Stimulated activated effector memory CD8-positive, alpha-beta T cell treated with anti-CD3 and anti-CD28 coated beads, Interleukin-12 subunit alpha, Interleukin-12 subunit beta, amount 100 ng/mL, for 72 hours (primary cell): ENCODE measurements around the gene SLC25A45.

Experiments used
- ATAC-seq: fragments of 150-1000 bp; cut with Tn5 transposase; 2 replicates; pipeline ENCODE4 v1.10.0; 2021
- DNase-seq, 2 donors: peaks; one replicate each; pipeline ENCODE4 v3.0.0; 2021 to 2022; ENCODE audit warnings: low spot score in 2 of 2
- H3K27ac Mint-ChIP-seq: one replicate; pipeline ENCODE4 v1.8.0; 2022; ENCODE audit warnings: mild to moderate bottlenecking, mixed read lengths
- H3K36me3 Mint-ChIP-seq: one replicate; pipeline ENCODE4 v1.8.0; 2022; ENCODE audit warnings: mild to moderate bottlenecking, mixed read lengths
- H3K4me1 Mint-ChIP-seq: one replicate; pipeline ENCODE4 v1.8.0; 2022; ENCODE audit warnings: mixed read lengths
- H3K4me3 Mint-ChIP-seq: one replicate; pipeline ENCODE4 v1.8.0; 2022; ENCODE audit warnings: mild to moderate bottlenecking, mixed read lengths
- H3K9me3 Mint-ChIP-seq: one replicate; pipeline ENCODE4 v1.8.0; 2022; ENCODE audit warnings: mixed read lengths

Gene SLC25A45

GRCh38 chr11:65424205-65425104 is 42.0 kb upstream of the SLC25A45 start:
- Mint-ChIP-seq H3K4me3 (peak overlapping the region; percentile 96), H3K4me1 (peaks cover 74% of the 10 kb centered on the region), H3K9me3 (no peaks in the 10 kb centered on the region), H3K36me3 (peaks cover 100% of the 10 kb centered on the region), H3K27ac (peak overlapping the region; percentile 100)
- DNase-seq (peak; percentile 61 to 90), ATAC-seq (peak; percentile 5)

- peaks cover 75% of the 10 kb centered on the region for H3K4me1 Mint-ChIP-seq
- peak overlapping the region; percentile 96 for H3K4me3 Mint-ChIP-seq
- peak overlapping the region; percentile 100 for H3K27ac Mint-ChIP-seq
- ATAC-seq (no peak), DNase-seq (peak in 1 of 2 donors; percentile 79)
- H3K36me3 Mint-ChIP-seq: peaks cover 100% of the 10 kb centered on the region
- no peaks in the 10 kb centered on the region for H3K9me3 Mint-ChIP-seq
Observed at GRCh38 chr11:65423516-65424204, 41.2 kb upstream of the SLC25A45 start.

DNA sequence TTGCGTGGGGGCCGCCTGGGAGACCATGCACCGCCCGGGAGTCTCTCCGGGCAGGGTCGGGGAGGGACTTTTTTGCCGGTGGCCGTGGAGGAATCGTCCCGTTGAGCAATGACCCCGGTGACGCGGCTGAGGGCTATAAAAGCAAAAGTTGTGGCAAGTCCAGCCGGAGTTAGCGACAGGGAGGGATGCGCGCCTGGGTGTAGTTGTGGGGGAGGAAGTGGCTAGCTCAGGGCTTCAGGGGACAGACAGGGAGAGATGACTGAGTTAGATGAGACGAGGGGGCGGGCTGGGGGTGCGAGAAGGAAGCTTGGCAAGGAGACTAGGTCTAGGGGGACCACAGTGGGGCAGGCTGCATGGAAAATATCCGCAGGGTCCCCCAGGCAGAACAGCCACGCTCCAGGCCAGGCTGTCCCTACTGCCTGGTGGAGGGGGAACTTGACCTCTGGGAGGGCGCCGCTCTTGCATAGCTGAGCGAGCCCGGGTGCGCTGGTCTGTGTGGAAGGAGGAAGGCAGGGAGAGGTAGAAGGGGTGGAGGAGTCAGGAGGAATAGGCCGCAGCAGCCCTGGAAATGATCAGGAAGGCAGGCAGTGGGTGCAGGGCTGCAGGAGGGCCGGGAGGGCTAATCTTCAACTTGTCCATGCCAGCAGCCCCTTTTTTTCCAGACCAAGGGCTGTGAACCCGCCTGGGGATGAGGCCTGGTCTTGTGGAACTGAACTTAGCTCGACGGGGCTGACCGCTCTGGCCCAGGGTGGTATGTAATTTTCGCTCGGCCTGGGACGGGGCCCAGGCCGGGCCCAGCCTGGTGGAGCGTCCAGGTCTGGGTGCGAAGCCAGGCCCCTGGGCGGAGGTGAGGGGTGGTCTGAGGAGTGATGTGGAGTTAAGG is 40.4 kb upstream of the SLC25A45 start, which contains the start of gene NEAT1:
Gene NEAT1, plus strand, starts transcription at position 166 of the 883 bp plus-strand sequence.
- Mint-ChIP-seq H3K4me1 (peaks cover 76% of the 10 kb centered on the region), H3K36me3 (peaks cover 100% of the 10 kb centered on the region), H3K4me3 (peak within 1 kb of the TSS; percentile 96), H3K9me3 (no peaks in the 10 kb centered on the region), H3K27ac (peak within 1 kb of the TSS; percentile 100)
- ATAC-seq (peak; percentile 22), DNase-seq (peak; percentile 99 to 100)

DNA sequence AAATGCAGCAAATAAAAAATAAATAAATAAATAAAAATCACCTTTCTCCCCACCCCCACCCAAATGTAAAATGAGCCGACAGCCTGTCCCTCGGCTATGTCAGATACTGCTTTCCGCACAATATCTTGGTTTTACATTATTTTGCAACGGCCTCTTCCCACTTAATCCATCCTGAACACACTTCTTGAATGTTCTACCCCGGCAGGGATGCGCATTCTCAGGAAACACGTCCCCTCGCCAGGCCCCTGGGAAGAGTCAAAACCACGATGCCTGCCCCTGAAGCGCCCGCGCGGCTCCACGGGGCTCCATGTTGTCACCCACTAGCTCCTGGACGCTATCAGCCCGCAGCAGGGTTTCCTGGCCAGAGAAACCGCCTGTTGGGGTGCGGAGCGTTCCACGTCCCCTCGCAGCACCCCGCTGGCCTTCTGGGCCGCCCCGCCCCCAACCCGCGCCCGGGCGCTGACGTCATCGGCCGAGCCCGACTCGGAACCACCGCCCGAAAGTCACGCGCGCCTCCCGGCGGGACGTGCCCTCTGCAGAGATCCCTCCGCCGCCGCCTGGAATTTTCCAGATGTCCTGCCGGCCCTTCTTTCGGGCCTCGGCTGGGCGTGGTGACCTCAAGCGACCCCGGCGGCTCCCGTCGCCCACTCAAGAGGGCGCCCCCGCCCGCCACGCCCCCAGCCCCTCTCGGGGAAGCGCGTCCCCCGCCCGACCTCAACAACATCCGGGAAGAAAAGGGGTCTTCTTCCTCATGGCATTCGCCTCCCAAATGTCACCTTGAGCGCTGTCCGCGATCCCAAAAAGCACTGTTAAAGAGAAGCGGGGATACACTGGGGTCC is 39.6 kb upstream of the SLC25A45 start:
- Mint-ChIP-seq H3K9me3 (no peaks in the 10 kb centered on the region), H3K4me1 (peaks cover 76% of the 10 kb centered on the region), H3K27ac (peak overlapping the region; percentile 100), H3K36me3 (peaks cover 100% of the 10 kb centered on the region), H3K4me3 (peak overlapping the region; percentile 96)
- peak; percentile 9 for ATAC-seq
- DNase-seq: peak; percentile 97 to 99

DNA sequence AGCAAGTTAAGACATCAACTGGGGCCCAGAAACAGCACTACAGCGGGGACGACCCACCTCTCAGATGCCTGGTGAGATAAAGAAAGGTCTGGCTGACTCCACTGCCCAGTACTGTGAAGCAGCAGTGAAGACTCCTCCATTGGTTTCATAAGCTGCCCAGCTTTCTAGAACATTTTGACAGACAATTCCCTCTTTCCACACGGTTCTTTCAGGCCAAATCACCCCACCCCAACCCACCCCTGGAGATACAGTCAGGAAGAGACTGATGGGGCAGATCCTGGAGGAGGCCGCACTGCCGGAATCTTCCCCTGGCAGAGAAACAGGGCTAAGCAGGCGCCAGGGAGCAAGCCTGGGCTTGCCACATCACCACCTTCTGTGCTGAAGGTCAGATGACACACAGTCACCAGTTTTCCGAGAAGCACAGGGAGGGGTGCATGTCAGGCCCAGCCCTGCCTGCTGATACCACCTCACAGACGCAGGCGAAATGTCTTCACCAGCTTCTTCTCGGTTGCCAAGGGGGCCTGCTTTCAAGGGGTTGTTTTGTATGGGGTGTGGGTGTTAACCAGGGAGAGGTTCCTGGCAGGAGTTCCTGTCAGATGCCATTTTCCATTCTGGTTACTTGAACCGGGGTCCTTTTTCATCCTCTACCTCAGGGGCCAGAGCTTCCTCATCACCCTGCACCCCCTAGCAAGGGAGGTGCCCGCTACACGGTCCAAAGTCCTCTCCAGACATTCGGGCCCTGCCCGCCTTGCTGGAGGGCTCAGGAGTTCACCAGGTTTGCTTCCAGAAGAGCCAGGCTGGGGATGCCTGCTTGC is 38.7 kb upstream of the SLC25A45 start:
- H3K36me3 Mint-ChIP-seq: peaks cover 94% of the 10 kb centered on the region
- H3K27ac Mint-ChIP-seq: peak overlapping the region; percentile 100
- peak; percentile 57 for ATAC-seq
- H3K4me3 Mint-ChIP-seq: peak overlapping the region; percentile 96
- H3K9me3 Mint-ChIP-seq: no peaks in the 10 kb centered on the region
- H3K4me1 Mint-ChIP-seq: peaks cover 74% of the 10 kb centered on the region
- peak; percentile 76 to 95 for DNase-seq

DNA sequence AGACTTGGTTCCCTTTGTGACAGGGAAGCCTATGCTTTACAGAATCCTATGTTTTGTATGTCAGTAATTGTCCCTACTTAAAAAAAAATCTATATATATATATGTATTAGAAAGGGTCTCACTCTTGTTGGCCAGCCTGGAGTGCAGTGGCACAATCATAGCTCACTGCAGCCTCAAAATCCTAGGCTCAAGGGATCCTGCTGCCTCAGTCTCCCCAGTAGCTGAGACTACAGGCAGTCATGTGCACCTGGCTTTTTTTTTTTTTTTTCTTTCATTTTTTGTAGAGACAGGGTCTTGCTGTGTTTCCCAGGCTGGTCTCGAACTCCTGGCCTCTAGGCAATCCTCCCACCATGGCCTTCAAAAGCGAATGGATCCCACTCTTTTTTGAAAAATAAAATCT is 38.1 kb upstream of the SLC25A45 start:
- Mint-ChIP-seq H3K4me3 (peak overlapping the region; percentile 96), H3K9me3 (no peaks in the 10 kb centered on the region), H3K36me3 (peaks cover 87% of the 10 kb centered on the region), H3K4me1 (peaks cover 75% of the 10 kb centered on the region), H3K27ac (peak overlapping the region; percentile 100)
- no peak for DNase-seq
- ATAC-seq: no peak

DNA sequence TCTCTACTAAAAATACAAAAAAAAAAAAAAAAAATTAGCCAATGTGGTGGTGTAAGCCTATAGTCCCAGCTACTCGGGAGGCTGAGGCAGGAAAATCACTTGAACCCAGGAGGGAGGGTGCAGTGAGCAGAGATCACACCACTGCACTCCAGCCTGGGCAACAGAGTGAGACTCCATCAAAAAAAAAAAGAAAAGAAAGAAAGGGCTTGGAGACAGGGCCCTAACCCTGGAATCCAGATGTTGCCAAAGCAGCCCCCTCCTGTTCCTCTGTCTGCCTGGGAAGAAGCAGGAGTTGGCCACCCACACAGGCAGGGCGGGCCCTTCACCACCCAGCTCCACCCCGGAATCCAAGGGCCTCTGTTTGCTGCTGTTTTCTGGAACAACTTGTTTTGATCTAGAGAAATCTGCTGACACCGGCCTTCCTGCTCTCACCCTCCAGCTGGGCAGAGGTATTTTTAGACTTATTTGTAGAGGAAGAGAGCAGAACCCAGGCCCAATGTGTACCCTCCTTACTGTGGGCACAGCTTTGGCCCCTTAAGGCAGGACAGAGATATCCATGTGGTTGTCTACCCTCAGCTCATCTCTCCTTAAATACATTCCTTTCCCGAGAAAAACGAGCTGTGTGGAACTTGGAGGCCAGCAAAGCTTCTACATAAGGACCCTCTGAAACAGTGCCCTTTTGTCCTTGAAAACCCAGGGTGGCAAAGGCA is 37.5 kb upstream of the SLC25A45 start:
- no peaks in the 10 kb centered on the region for H3K9me3 Mint-ChIP-seq
- H3K36me3 Mint-ChIP-seq: peaks cover 85% of the 10 kb centered on the region
- ATAC-seq (no peak), DNase-seq (peak; percentile 38 to 83)
- peak overlapping the region; percentile 100 for H3K27ac Mint-ChIP-seq
- H3K4me3 Mint-ChIP-seq: peak overlapping the region; percentile 96
- peaks cover 75% of the 10 kb centered on the region for H3K4me1 Mint-ChIP-seq

- H3K4me1 Mint-ChIP-seq: peaks cover 70% of the 10 kb centered on the region
- no peaks in the 10 kb centered on the region for H3K9me3 Mint-ChIP-seq
- peak overlapping the region; percentile 96 for H3K4me3 Mint-ChIP-seq
- no peak for ATAC-seq
- peak overlapping the region; percentile 100 for H3K27ac Mint-ChIP-seq
- no peak for DNase-seq
- H3K36me3 Mint-ChIP-seq: peaks cover 85% of the 10 kb centered on the region
Observed at GRCh38 chr11:65419460-65419771, 37.0 kb upstream of the SLC25A45 start.

DNA sequence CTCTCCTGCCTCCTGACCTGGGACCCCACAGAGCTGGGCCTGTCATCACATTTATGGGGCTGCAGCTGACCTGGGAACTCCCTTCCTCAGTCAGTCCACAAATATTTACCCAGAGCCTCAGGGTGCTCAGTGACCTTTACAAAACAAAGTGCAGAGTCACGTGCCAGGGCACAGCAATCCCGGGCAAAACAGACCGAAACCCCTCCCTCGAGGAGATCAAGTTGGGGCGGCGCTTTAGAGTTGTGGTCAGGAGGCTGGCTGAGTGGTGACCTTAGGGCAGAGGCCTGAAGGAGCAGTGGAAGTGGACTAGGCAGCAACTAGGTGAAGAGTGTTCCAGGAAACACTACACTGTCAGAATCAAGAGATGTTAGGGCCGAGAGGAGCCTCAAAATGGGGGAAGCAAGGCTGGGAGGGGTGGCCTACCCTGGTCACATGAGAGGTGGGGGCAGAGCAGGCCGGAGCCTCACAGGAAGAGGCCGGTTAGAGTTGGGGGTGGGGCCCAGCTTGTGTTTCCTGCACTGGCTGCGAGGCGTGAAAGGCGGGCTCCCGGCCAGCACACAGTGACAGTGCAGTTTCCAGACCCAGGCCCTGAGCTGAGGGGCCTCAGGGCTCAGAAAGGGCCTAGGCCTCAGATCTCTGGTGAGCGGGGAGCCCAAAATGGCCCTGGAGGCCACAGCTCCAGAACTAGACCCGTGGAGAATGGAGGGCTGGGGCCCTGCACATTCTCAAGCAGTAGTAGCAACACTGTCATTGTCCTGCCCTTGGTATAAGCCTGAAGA is 36.4 kb upstream of the SLC25A45 start:
- ATAC-seq: peak; percentile 67
- Mint-ChIP-seq H3K4me1 (peaks cover 64% of the 10 kb centered on the region), H3K27ac (peak overlapping the region; percentile 100), H3K4me3 (peak overlapping the region; percentile 96), H3K9me3 (no peaks in the 10 kb centered on the region), H3K36me3 (peaks cover 83% of the 10 kb centered on the region)
- DNase-seq: peak; percentile 78 to 94

DNA sequence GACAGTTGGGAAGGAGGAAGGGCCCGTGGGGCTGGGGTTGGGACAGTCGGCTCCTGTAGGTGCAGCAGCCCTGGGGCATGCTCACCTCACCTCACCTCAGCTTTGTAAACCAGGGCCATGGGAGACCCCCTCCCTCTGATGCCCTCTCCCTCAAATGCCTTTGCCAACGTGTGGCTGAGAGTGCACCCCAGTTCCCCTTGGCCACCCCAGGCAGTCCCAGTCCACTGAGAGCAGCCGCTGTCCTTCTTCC is 35.9 kb upstream of the SLC25A45 start:
- no peak for ATAC-seq
- H3K4me1 Mint-ChIP-seq: peaks cover 60% of the 10 kb centered on the region
- H3K27ac Mint-ChIP-seq: peak overlapping the region; percentile 100
- peak overlapping the region; percentile 96 for H3K4me3 Mint-ChIP-seq
- H3K9me3 Mint-ChIP-seq: no peaks in the 10 kb centered on the region
- no peak for DNase-seq
- H3K36me3 Mint-ChIP-seq: peaks cover 83% of the 10 kb centered on the region

DNA sequence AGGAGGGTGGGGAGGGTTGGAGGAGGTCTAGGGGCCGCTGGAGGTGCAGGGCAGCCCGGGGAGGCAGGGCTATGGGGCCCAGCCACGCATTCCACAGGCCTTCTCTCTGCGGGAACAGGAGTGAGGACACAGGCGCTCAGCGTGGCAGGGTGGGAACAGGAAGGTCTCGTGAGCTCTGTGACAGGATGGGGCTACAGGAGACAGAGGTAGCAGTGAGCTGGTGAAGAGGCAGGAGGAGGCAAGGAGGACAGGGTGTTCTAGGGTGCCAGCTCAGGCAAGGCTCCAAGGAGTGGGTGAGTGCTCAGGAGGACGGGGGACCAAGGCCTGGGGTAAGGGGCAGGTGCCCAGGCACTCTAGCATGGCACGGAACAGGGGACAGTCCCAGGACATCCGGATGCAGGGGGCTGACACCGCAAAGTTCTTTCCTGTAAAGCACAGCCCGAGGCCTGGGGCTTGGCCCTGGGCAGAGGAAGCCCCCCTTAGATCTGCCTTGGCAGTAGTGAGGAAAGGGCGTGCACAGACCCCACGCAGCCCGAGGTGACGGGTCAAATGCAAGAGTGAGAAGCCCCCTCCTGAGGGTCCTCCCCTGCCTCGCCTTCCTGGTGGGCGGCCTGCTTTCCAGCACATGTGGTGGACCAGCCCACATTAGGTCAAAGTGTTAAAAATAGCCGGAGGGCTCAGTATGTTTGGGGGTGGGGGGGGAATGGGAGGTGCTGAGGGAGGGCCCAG is 35.4 kb upstream of the SLC25A45 start:
- Mint-ChIP-seq H3K9me3 (no peaks in the 10 kb centered on the region), H3K4me3 (peak overlapping the region; percentile 96), H3K27ac (peak overlapping the region; percentile 100), H3K36me3 (peaks cover 83% of the 10 kb centered on the region), H3K4me1 (peaks cover 55% of the 10 kb centered on the region)
- ATAC-seq: no peak
- DNase-seq: peak in 1 of 2 donors; percentile 83
